Measurements from ENCODE around the gene CCDC69. TPM values are rescaled to one million over a fixed set of nuclear protein-coding genes. Genes with fewer than 3 reads are reported as not detected.

Gene CCDC69
- total and polyA plus RNA-seq, 10 of the 15 experiments (the other 5 are each of a cell fraction or from before 2014, with no cell fraction given) = 13.5 to 106 (median 70.1) TPM

DNA sequence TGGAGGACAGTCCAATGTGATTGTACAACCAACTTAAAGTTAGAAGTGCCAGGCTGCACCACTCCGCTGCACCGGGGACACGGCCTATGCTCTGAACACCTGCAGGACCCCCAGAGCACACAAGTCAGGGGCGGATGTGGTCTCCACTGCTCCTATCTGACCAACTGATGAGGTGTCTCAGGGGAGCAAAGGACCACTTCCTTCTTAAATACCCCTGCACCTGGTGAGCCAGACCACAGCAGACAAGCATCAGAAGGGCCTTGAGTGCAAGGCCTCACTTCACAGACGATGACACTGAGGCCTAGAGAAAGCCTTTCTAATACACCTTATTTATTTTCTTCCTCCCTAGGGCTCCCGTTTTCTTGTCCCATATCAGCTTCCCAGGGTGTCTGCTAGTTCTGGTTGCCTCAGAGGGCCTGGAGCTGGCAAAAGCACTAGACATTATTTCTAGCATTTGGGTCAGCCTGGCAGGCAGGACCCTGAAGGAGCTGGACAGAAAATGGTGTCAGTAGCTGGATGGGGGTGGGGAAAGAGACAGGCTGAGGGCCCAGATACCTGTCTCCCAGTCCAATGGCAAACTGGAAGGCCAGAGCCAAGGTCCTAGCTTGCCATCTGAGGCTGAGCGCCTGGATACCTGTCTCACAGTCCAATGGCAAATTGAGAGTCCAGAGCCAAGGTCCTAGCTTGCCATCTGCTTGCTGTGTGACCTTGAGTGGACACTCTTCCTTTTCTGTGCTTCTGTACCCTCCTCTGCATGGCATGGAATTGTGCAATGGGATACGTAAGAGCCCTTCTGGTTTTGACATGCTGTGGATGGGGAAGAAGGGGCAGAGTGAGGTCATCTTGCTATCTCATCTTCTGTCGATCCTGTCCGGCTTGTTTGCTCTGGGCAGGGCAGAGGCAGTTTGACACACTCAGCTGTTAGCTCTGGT lies 9.0 kb downstream of the CCDC69 start (continued):
- TF ChIP-seq, protein P1, sequence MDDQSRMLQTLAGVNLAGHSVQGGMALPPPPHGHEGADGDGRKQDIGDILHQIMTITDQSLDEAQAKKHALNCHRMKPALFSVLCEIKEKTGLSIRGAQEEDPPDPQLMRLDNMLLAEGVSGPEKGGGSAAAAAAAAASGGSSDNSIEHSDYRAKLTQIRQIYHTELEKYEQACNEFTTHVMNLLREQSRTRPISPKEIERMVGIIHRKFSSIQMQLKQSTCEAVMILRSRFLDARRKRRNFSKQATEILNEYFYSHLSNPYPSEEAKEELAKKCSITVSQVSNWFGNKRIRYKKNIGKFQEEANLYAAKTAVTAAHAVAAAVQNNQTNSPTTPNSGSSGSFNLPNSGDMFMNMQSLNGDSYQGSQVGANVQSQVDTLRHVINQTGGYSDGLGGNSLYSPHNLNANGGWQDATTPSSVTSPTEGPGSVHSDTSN (IDR thresholded peaks at IDR 0.05; ENCODE audit: insufficient replicate concordance, low read depth, low read length) = no peak
- TF ChIP-seq, protein P2, sequence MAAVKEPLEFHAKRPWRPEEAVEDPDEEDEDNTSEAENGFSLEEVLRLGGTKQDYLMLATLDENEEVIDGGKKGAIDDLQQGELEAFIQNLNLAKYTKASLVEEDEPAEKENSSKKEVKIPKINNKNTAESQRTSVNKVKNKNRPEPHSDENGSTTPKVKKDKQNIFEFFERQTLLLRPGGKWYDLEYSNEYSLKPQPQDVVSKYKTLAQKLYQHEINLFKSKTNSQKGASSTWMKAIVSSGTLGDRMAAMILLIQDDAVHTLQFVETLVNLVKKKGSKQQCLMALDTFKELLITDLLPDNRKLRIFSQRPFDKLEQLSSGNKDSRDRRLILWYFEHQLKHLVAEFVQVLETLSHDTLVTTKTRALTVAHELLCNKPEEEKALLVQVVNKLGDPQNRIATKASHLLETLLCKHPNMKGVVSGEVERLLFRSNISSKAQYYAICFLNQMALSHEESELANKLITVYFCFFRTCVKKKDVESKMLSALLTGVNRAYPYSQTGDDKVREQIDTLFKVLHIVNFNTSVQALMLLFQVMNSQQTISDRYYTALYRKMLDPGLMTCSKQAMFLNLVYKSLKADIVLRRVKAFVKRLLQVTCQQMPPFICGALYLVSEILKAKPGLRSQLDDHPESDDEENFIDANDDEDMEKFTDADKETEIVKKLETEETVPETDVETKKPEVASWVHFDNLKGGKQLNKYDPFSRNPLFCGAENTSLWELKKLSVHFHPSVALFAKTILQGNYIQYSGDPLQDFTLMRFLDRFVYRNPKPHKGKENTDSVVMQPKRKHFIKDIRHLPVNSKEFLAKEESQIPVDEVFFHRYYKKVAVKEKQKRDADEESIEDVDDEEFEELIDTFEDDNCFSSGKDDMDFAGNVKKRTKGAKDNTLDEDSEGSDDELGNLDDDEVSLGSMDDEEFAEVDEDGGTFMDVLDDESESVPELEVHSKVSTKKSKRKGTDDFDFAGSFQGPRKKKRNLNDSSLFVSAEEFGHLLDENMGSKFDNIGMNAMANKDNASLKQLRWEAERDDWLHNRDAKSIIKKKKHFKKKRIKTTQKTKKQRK (IDR thresholded peaks at IDR 0.05; ENCODE audit: low read depth, low read length) = no peak
- TF ChIP-seq, protein P3, sequence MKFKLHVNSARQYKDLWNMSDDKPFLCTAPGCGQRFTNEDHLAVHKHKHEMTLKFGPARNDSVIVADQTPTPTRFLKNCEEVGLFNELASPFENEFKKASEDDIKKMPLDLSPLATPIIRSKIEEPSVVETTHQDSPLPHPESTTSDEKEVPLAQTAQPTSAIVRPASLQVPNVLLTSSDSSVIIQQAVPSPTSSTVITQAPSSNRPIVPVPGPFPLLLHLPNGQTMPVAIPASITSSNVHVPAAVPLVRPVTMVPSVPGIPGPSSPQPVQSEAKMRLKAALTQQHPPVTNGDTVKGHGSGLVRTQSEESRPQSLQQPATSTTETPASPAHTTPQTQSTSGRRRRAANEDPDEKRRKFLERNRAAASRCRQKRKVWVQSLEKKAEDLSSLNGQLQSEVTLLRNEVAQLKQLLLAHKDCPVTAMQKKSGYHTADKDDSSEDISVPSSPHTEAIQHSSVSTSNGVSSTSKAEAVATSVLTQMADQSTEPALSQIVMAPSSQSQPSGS (IDR thresholded peaks at IDR 0.05; ENCODE audit: low read length) = no peak
- TF ChIP-seq BRCA1 (IDR thresholded peaks at IDR 0.05; ENCODE audit: low read depth, low read length) (no peak), IRF5 (IDR thresholded peaks at IDR 0.05; ENCODE audit: borderline replicate concordance) (no peak), EZH2 (IDR thresholded peaks at IDR 0.05; ENCODE audit: borderline replicate concordance, control insufficient read depth, low read depth, low read length) (no peak), IRF4 (IDR thresholded peaks at IDR 0.05; ENCODE audit: low read depth, low read length) (peak; percentile 77), MYB (IDR thresholded peaks at IDR 0.05; ENCODE audit: borderline replicate concordance, low read depth, low read length) (0 out of 2 replicates have a peak, but pooled peaks have one; percentile 49), YY1 (IDR thresholded peaks at IDR 0.05; ENCODE audit: low read depth, low read length) (no peak), HDAC6 (IDR thresholded peaks at IDR 0.05; ENCODE audit: unreplicated experiment) (no peak), MEF2A (IDR thresholded peaks at IDR 0.05; ENCODE audit: insufficient read depth, low read depth, low read length) (0 out of 2 replicates have a peak, but pooled peaks have one; percentile 14), CBX3 (IDR thresholded peaks at IDR 0.05; ENCODE audit: borderline replicate concordance, low read depth) (no peak), NFYB (IDR thresholded peaks at IDR 0.05; ENCODE audit: insufficient read depth, low read depth, low read length) (0 out of 2 replicates have a peak, but pooled peaks have one; percentile 11), ZNF622 (IDR thresholded peaks at IDR 0.05) (no peak), ATF7 (IDR thresholded peaks at IDR 0.05; ENCODE audit: low read depth) (peak; percentile 40), CREB1 (IDR thresholded peaks at IDR 0.05; ENCODE audit: low read depth) (no peak), YBX1 (IDR thresholded peaks at IDR 0.05) (no peak)
- TF ChIP-seq, protein P4, sequence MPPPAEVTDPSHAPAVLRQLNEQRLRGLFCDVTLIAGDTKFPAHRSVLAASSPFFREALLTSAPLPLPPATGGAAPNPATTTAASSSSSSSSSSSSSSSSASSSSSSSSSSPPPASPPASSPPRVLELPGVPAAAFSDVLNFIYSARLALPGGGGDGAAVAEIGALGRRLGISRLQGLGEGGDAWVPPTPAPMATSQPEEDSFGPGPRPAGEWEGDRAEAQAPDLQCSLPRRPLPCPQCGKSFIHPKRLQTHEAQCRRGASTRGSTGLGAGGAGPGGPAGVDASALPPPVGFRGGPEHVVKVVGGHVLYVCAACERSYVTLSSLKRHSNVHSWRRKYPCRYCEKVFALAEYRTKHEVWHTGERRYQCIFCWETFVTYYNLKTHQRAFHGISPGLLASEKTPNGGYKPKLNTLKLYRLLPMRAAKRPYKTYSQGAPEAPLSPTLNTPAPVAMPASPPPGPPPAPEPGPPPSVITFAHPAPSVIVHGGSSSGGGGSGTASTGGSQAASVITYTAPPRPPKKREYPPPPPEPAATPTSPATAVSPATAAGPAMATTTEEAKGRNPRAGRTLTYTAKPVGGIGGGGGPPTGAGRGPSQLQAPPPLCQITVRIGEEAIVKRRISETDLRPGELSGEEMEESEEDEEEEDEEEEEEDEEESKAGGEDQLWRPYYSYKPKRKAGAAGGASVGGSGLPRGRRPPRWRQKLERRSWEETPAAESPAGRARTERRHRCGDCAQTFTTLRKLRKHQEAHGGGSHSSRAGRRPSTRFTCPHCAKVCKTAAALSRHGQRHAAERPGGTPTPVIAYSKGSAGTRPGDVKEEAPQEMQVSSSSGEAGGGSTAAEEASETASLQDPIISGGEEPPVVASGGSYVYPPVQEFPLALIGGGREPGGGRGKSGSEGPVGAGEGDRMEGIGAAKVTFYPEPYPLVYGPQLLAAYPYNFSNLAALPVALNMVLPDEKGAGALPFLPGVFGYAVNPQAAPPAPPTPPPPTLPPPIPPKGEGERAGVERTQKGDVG (CRISPR knock-in tag; IDR thresholded peaks at IDR 0.05) = no peak

Measured in GM12878 (cell line).